K562 (cell line): ENCODE results near the gene IMPA2. TPM values are rescaled to one million over a fixed set of nuclear protein-coding genes. Genes with fewer than 3 reads are reported as not detected.

Experiments used
- ATAC-seq: fragments of 200-7000 bp; cut with Tn5 transposase; 3 replicates; pipeline ENCODE4 v1.9.1; 2020; ENCODE audit warnings: moderate library complexity
- BruUV-seq: library from RNA; stranded (reverse); fragments of 400-500 nt; replicated peaks from 2 replicates; lab custom pipeline; 2021; lab: Mats Ljungman, UMichigan
- CTCF ChIA-PET: fragments of 300-600 bp; formaldehyde crosslinking; extraction: SDS; loops from one replicate; lab custom pipeline; 2021; ENCODE audit warnings: low intra/inter-chr PET ratio; lab: Yijun Ruan, JAX
- POLR2A ChIA-PET: fragments of 300-600, 350-650 bp; sonication (Branson Sonifier 250); formaldehyde crosslinking; extraction: SDS; loops from one replicate; lab custom pipeline; 2021; ENCODE audit warnings: antibody characterized with exemption, inconsistent platforms; lab: Yijun Ruan, JAX
- DNase-seq, 4 experiments: peaks; one replicate each; pipeline versions ENCODE4 v3.0.0 to v3.0.0-alpha.2; 2011 to 2018; ENCODE audit warnings: low spot score in 3 of 4, mixed read lengths in 3 of 4; ENCODE audit errors: extremely low read depth in 1 of 4
- FAIRE-seq: peaks from 2 replicates; lab custom pipeline; 2011; peaks lifted over from hg19 to GRCh38; lab: Jason Lieb, UNC
- H2AFZ ChIP-seq: 2 replicates; pipeline ENCODE4 v1.6.0; 2011; ENCODE audit warnings: low read depth, low read length, control low read depth, inconsistent platforms
- H3K27ac ChIP-seq: fragments of 200-600 bp; 3 replicates; pipeline ENCODE4 v1.8.0; 2011; ENCODE audit warnings: low read depth, mild to moderate bottlenecking, control low read depth, inconsistent platforms, low read length, moderate library complexity, mixed read lengths; ENCODE audit errors: extremely low read depth
- H3K27me3 ChIP-seq, 2 experiments: fragments of 300-600 bp in 1 of 2; 2 replicates in 1 of 2; 3 replicates in 1 of 2; pipeline versions ENCODE4 v1.6.0 to v1.8.0; 2011; ENCODE audit warnings: inconsistent platforms in 2 of 2, low read length in 2 of 2, mild to moderate bottlenecking in 1 of 2, mixed read lengths in 1 of 2, moderate library complexity in 1 of 2; ENCODE audit not compliant: control insufficient read depth in 2 of 2, insufficient read depth in 2 of 2
- H3K36me3 ChIP-seq: fragments of 300-600 bp; 3 replicates; pipeline ENCODE4 v1.8.0; 2011; ENCODE audit warnings: mild to moderate bottlenecking, low read length, inconsistent platforms; ENCODE audit not compliant: control insufficient read depth, insufficient read depth
- H3K4me1 ChIP-seq, 2 experiments: fragments of 200-600 bp in 1 of 2; replicated peaks in 1 of 2; 2 replicates in 1 of 2; 3 replicates in 1 of 2; pipeline versions ENCODE4 v1.5.1 to v1.8.0; 2011; ENCODE audit warnings: inconsistent platforms in 2 of 2, low read length in 2 of 2, mild to moderate bottlenecking in 1 of 2, mixed read lengths in 1 of 2, moderate library complexity in 1 of 2; ENCODE audit not compliant: control insufficient read depth in 2 of 2, insufficient read depth in 2 of 2
- H3K4me2 ChIP-seq: 2 replicates; pipeline ENCODE4 v1.6.1; 2011; ENCODE audit warnings: low read length, control low read depth, inconsistent platforms, mixed read lengths; ENCODE audit not compliant: insufficient read depth
- H3K4me3 ChIP-seq: fragments of 200-600 bp; sonication (generic), shearing (Covaris generic); 2 replicates; pipeline ENCODE4 v1.5.1; 2016; ENCODE audit warnings: control low read depth, inconsistent platforms
- H3K79me2 ChIP-seq: fragments of 200-600 bp; 3 replicates; pipeline ENCODE4 v1.8.0; 2011; ENCODE audit warnings: low read length, inconsistent platforms; ENCODE audit not compliant: control insufficient read depth, insufficient read depth
- H3K9ac ChIP-seq, 2 experiments: 2 replicates each; pipeline versions ENCODE4 v1.6.0 to v1.6.1; 2011; ENCODE audit warnings: low read depth in 2 of 2, low read length in 2 of 2, control low read depth in 1 of 2, inconsistent platforms in 1 of 2, mild to moderate bottlenecking in 1 of 2, mixed read lengths in 1 of 2; ENCODE audit not compliant: insufficient read depth in 1 of 2
- H3K9me1 ChIP-seq: one replicate; pipeline ENCODE4 v1.6.0; 2011; ENCODE audit warnings: inconsistent platforms, mild to moderate bottlenecking, low read length, moderate library complexity; ENCODE audit not compliant: control insufficient read depth, insufficient read depth
- H3K9me3 ChIP-seq: replicated peaks from 2 replicates; pipeline ENCODE4 v1.5.1; 2011; ENCODE audit warnings: low read depth, low read length, inconsistent platforms; ENCODE audit not compliant: control insufficient read depth, insufficient read depth
- H4K20me1 ChIP-seq: replicated peaks from 2 replicates; pipeline ENCODE4 v1.6.1; 2011; ENCODE audit warnings: low read length, inconsistent platforms, mixed read lengths; ENCODE audit not compliant: control insufficient read depth, insufficient read depth
- CHD4 ChIP-seq: fragments of 200-600 bp; sonication (generic); IDR thresholded peaks from 3 replicates; pipeline ENCODE4 v1.6.1; 2012; ENCODE audit warnings: low read depth, mild to moderate bottlenecking, mixed read lengths, low read length, inconsistent platforms; ENCODE audit not compliant: insufficient read depth, insufficient replicate concordance, poor library complexity, severe bottlenecking
- CREB3 ChIP-seq: fragments of 450-650 bp; conservative IDR thresholded peaks from 2 replicates; pipeline ENCODE4 v1.6.1; 2016; ENCODE audit warnings: missing genetic modification characterization, low read depth, mild to moderate bottlenecking, missing compliant biosample characterization, moderate library complexity
- E2F3 ChIP-seq: fragments of 250-450 bp; sonication (Bioruptor Pico); IDR thresholded peaks from 2 replicates; pipeline ENCODE4 v1.4.0; 2020; ENCODE audit warnings: mild to moderate bottlenecking
- E2F8 ChIP-seq: fragments of 450-650 bp; IDR thresholded peaks from 2 replicates; pipeline ENCODE4 v1.7.1; 2018; ENCODE audit warnings: mild to moderate bottlenecking, low read depth; ENCODE audit not compliant: partially characterized antibody
- GTF2B ChIP-seq: IDR thresholded peaks from 2 replicates; pipeline ENCODE4 v1.6.1; 2011; ENCODE audit not compliant: insufficient read length; ENCODE audit errors: extremely low read depth
- JUND ChIP-seq, 2 experiments: IDR thresholded peaks; 2 replicates in 1 of 2; 3 replicates in 1 of 2; pipeline ENCODE4 v1.6.1; 2011; ENCODE audit warnings: borderline replicate concordance in 2 of 2, low read depth in 2 of 2, low read length in 2 of 2, improper control_type of control experiment in 1 of 2, missing biosample characterization in 1 of 2, missing genetic modification characterization in 1 of 2, missing genetic modification reagents in 1 of 2
- LEF1 ChIP-seq: fragments of 450-650 bp; IDR thresholded peaks from 2 replicates; pipeline ENCODE4 v1.6.1; 2016; ENCODE audit warnings: mild to moderate bottlenecking
- NFRKB ChIP-seq: fragments of 450-650 bp; IDR thresholded peaks from 2 replicates; pipeline ENCODE4 v1.6.1; 2016; ENCODE audit warnings: low read depth
- NR2C2 ChIP-seq, 2 experiments: fragments of 200-800 bp in 1 of 2; sonication (Bioruptor generic) in 1 of 2; sonication (generic) in 1 of 2; formaldehyde crosslinking in 1 of 2; IDR thresholded peaks; 2 replicates each; pipeline versions ENCODE4 v1.6.1 to v1.8.0; 2016 to 2022; ENCODE audit warnings: mild to moderate bottlenecking in 1 of 2, missing compliant biosample characterization in 1 of 2, missing genetic modification characterization in 1 of 2, missing genetic modification reagents in 1 of 2
- PHB ChIP-seq: fragments of 250-450 bp; sonication (Bioruptor Pico); IDR thresholded peaks from 2 replicates; pipeline ENCODE4 v1.5.0; 2021
- PHTF2 ChIP-seq: fragments of 250-450 bp; sonication (Bioruptor Pico); IDR thresholded peaks from 2 replicates; pipeline ENCODE4 v1.5.0; 2021; ENCODE audit warnings: mild to moderate bottlenecking
- POLR2AphosphoS5 ChIP-seq: IDR thresholded peaks from 2 replicates; pipeline ENCODE4 v1.6.1; 2011; ENCODE audit warnings: mild to moderate bottlenecking, low read depth, low read length, moderate library complexity; ENCODE audit not compliant: control insufficient read depth, insufficient read depth
- RBFOX2 ChIP-seq: fragments of 200-400 bp; formaldehyde crosslinking; IDR thresholded peaks from 2 replicates; pipeline ENCODE4 v1.6.1; 2017; ENCODE audit warnings: low read depth, mild to moderate bottlenecking, low read length, moderate library complexity
- SIN3A ChIP-seq, 2 experiments: fragments of 150-350 bp in 1 of 2; IDR thresholded peaks; 2 replicates each; pipeline ENCODE4 v1.6.1; 2011 to 2016; ENCODE audit warnings: borderline replicate concordance in 2 of 2, low read depth in 2 of 2, low read length in 2 of 2, mild to moderate bottlenecking in 2 of 2, moderate library complexity in 2 of 2; ENCODE audit not compliant: control insufficient read depth in 1 of 2
- ZNF197 ChIP-seq: fragments of 200-800 bp; sonication (Bioruptor generic); IDR thresholded peaks from 2 replicates; pipeline ENCODE4 v1.6.1; 2016; ENCODE audit warnings: low read depth, missing genetic modification characterization, missing compliant biosample characterization
- ZNF589 ChIP-seq: fragments of 200-800 bp; sonication (Bioruptor generic); IDR thresholded peaks from 2 replicates; pipeline ENCODE4 v1.6.1; 2016; ENCODE audit warnings: low read depth, missing genetic modification characterization, missing compliant biosample characterization
- ZSCAN29 ChIP-seq: fragments of 450-650 bp; IDR thresholded peaks from 2 replicates; pipeline ENCODE4 v1.6.1; 2017
- WGBS: fragments of 100-300 bp; shearing (Covaris generic); methylation state at CpG from one replicate; pipeline ENCODE4 v1.1.6; 2016; ENCODE audit warnings: low coverage, mixed read lengths; ENCODE audit not compliant: insufficient coverage; ENCODE audit errors: missing lambda C conversion rate; 5-methylcytosine and 5-hydroxymethylcytosine counted together
- in situ Hi-C: fragments of 300-500 bp; cut with MboI; formaldehyde crosslinking; loops from 4 replicates; pipeline ENCODE4 v1.15.0; 2018; ENCODE audit warnings: inconsistent platforms, mixed read lengths
- intact Hi-C: fragments of 100-400 bp; cut with micrococcal nuclease; formaldehyde crosslinking; loops from 2 replicates; pipeline ENCODE4 v1.14.2; 2022
- polyA plus RNA-seq, 8 experiments: library from polyadenylated mRNA; depleted of rRNA in 4 of 8; stranded (reverse) in 5 of 8; unstranded in 3 of 8; fragments of >200 nt; fragmentation: Nextera tagmentation in 2 of 8; fragmentation: Illumina TruSeq in 1 of 8; extraction: Ambion mirVana in 2 of 8; extraction: Trizol in 1 of 8; gene quantifications; 2 replicates each; pipeline versions ENCODE4 v1.2.1 to v1.2.3, GENCODE V29; 2011 to 2014; ENCODE audit warnings: inconsistent platforms in 1 of 8, missing spikeins in 1 of 8
- total RNA-seq, 7 experiments: library from RNA; depleted of rRNA in 6 of 7; stranded (reverse); fragments of >200 nt in 6 of 7; fragmentation: Illumina TruSeq in 2 of 7; extraction: Trizol in 2 of 7; gene quantifications; 2 replicates each; pipeline versions ENCODE4 v1.2.1 to v1.2.3, GENCODE V29; 2011 to 2021; ENCODE audit warnings: low replicate concordance in 1 of 7

The IMPA2 gene
- total and polyA plus RNA-seq, 9 of the 15 experiments (the other 6 are each of a cell fraction or from before 2014, with no cell fraction given): 0.62 to 11.3 (median 5.7) TPM

- H3K36me3 ChIP-seq: no peaks in the 10 kb centered on the region
- no peak for FAIRE-seq
- H3K4me3 ChIP-seq: no peak overlapping the region
- H3K4me2 ChIP-seq: no peak overlapping the region
- no peak overlapping the region for H3K9ac ChIP-seq
- BruUV-seq: no TSS peak
- TF ChIP-seq CREB3 (tag) (no peak), JUND (IDR thresholded peaks at IDR 0.05; ENCODE audit: borderline replicate concordance, low read depth, low read length) (no peak), JUND (tag; IDR thresholded peaks at IDR 0.05; ENCODE audit: borderline replicate concordance, low read depth, low read length) (no peak), ZNF589 (CRISPR knock-in tag) (no peak), RBFOX2 (no peak), E2F8 (no peak), E2F3 (CRISPR knock-in tag) (no peak), CHD4 (no peak), LEF1 (no peak), ZSCAN29 (no peak), SIN3A (IDR thresholded peaks at IDR 0.05; ENCODE audit: borderline replicate concordance in 2 of 2, control insufficient read depth in 1 of 2, low read depth in 2 of 2, low read length in 2 of 2) (no peak), NFRKB (no peak), POLR2AphosphoS5 (no peak), ZNF197 (no peak), NR2C2 (CRISPR knock-in tag; IDR thresholded peaks at IDR 0.05) (no peak), NR2C2 (tag; IDR thresholded peaks at IDR 0.05) (no peak), GTF2B (no peak), PHTF2 (no peak), PHB (CRISPR knock-in tag) (no peak)
- no peak for ATAC-seq
- no peaks in the 10 kb centered on the region for H3K9me3 ChIP-seq
- H3K27me3 ChIP-seq: peaks cover 0 to 11% of the 10 kb centered on the region in 2 experiments; a peak in 1 of 5 replicates
- 35% methylated on average over 3 of the region's 3 CpGs for WGBS
- CTCF ChIA-PET: no interaction called here
- no peak overlapping the region for H3K27ac ChIP-seq
- H3K4me1 ChIP-seq: no peaks in the 10 kb centered on the region
- intact Hi-C loops (no loop called here), in situ Hi-C loops (no loop called here)
- H2AFZ ChIP-seq: no peak overlapping the region
- no peak for DNase-seq
- peaks cover 5% of the 10 kb centered on the region; the same call in 1 of the 2 replicates for H4K20me1 ChIP-seq
- no peaks in the 10 kb centered on the region for H3K9me1 ChIP-seq
- no peaks in the 10 kb centered on the region for H3K79me2 ChIP-seq
- POLR2A ChIA-PET: interaction anchor here (0.6 kb wide), 1 partner anchor 70 kb away, joined by 3 read pairs; no protein-coding TSS in a partner anchor
These were observed 31.4 kb downstream of the IMPA2 start for GRCh38 chr18:12012697-12013096.
